ENCODE measurements around the gene MBNL2.

MBNL2 gene

GRCh38 chr13:97231118-97231828 lies 9.1 kb downstream of the MBNL2 start:
- no peak for FAIRE-seq

GRCh38 chr13:97231829-97232196 lies 9.7 kb downstream of the MBNL2 start:
- FAIRE-seq = no peak
- no peak for DNase-seq (ENCODE audit: insufficient read length, low spot score)

More at GRCh38 chr13:97231118-97231828, 9.1 kb downstream of the MBNL2 start:
- no peak for DNase-seq (ENCODE audit: insufficient read length, low spot score)

- DNase-seq (ENCODE audit: insufficient read length, low spot score) (no peak), FAIRE-seq (no peak)
These were observed 11.4 kb downstream of the MBNL2 start for GRCh38 chr13:97233499-97233898.

GRCh38 chr13:97234236-97234635 lies 12.1 kb downstream of the MBNL2 start:
- no peak for DNase-seq (ENCODE audit: insufficient read length, low spot score)
- FAIRE-seq = no peak

GRCh38 chr13:97234742-97235141 lies 12.6 kb downstream of the MBNL2 start:
- no peak for FAIRE-seq

GRCh38 chr13:97235549-97236231 lies 13.6 kb downstream of the MBNL2 start:
- DNase-seq (ENCODE audit: insufficient read length, low spot score) (no peak), FAIRE-seq (no peak)

More at GRCh38 chr13:97234742-97235141, 12.6 kb downstream of the MBNL2 start:
- no peak for DNase-seq (ENCODE audit: insufficient read length, low spot score)

GRCh38 chr13:97237388-97237787 lies 15.3 kb downstream of the MBNL2 start:
- DNase-seq (ENCODE audit: insufficient read length, low spot score) (no peak), FAIRE-seq (no peak)

- no peak for DNase-seq (ENCODE audit: insufficient read length, low spot score)
- no peak for FAIRE-seq
These were observed 16.3 kb downstream of the MBNL2 start for GRCh38 chr13:97238432-97238831.

- FAIRE-seq = no peak
- DNase-seq (ENCODE audit: insufficient read length, low spot score) = no peak
These were observed 16.8 kb downstream of the MBNL2 start for GRCh38 chr13:97238883-97239282.

- no peak for FAIRE-seq
- no peak for DNase-seq (ENCODE audit: insufficient read length, low spot score)
These were observed 17.2 kb downstream of the MBNL2 start for GRCh38 chr13:97239306-97239705.

- DNase-seq (ENCODE audit: insufficient read length, low spot score) = no peak
- no peak for FAIRE-seq
These were observed 18.0 kb downstream of the MBNL2 start for GRCh38 chr13:97239943-97240787.

GRCh38 chr13:97240788-97241734 lies 18.9 kb downstream of the MBNL2 start:
- FAIRE-seq = no peak

GRCh38 chr13:97241761-97242160 lies 19.6 kb downstream of the MBNL2 start:
- DNase-seq (ENCODE audit: insufficient read length, low spot score) = no peak
- no peak for FAIRE-seq

More at GRCh38 chr13:97240788-97241734, 18.9 kb downstream of the MBNL2 start:
- no peak for DNase-seq (ENCODE audit: insufficient read length, low spot score)

- FAIRE-seq = no peak
These were observed 20.8 kb downstream of the MBNL2 start for GRCh38 chr13:97242755-97243497.

GRCh38 chr13:97243915-97244781 lies 22.0 kb downstream of the MBNL2 start:
- DNase-seq (ENCODE audit: insufficient read length, low spot score) (no peak), FAIRE-seq (no peak)

More at GRCh38 chr13:97242755-97243497, 20.8 kb downstream of the MBNL2 start:
- no peak for DNase-seq (ENCODE audit: insufficient read length, low spot score)

- FAIRE-seq (no peak), DNase-seq (ENCODE audit: insufficient read length, low spot score) (no peak)
These were observed 22.9 kb downstream of the MBNL2 start for GRCh38 chr13:97245011-97245410.

GRCh38 chr13:97246596-97247158 lies 24.5 kb downstream of the MBNL2 start:
- DNase-seq (ENCODE audit: insufficient read length, low spot score) (no peak), FAIRE-seq (no peak)

GRCh38 chr13:97248243-97248642 lies 26.1 kb downstream of the MBNL2 start:
- FAIRE-seq (no peak), DNase-seq (ENCODE audit: insufficient read length, low spot score) (no peak)
